Caco-2 (cell line): ENCODE results near the gene PLG. TPM values are rescaled to one million over a fixed set of nuclear protein-coding genes. Genes with fewer than 3 reads are reported as not detected.
"Not testable (repeated sequence)": the region's sequence is repeated elsewhere in the genome, so short reads cannot be mapped to it uniquely, and the experiment has no call there.

Experiments
- BruUV-seq: library from RNA; stranded (reverse); fragments of 400-500 nt; replicated peaks from 2 replicates; lab custom pipeline; 2021; lab: Mats Ljungman, UMichigan
- CTCF ChIA-PET: fragments of 300-600 bp; sonication (Branson Sonifier 250); formaldehyde crosslinking; loops from one replicate; lab custom pipeline; 2022; ENCODE audit warnings: antibody characterized with exemption; lab: Charles Lee
- POLR2A ChIA-PET: fragments of 300-600 bp; sonication (Branson Sonifier 250); formaldehyde crosslinking; loops from one replicate; lab custom pipeline; 2022; ENCODE audit warnings: antibody characterized with exemption; lab: Charles Lee
- DNase-seq, 2 experiments: peaks; one replicate each; pipeline versions ENCODE4 v3.0.0 to v3.0.0-alpha.2; 2020 to 2022
- H3K27me3 ChIP-seq: replicated peaks from 2 replicates; pipeline ENCODE4 v1.6.0; 2011; ENCODE audit warnings: low read length; ENCODE audit not compliant: control insufficient read depth, insufficient read depth
- H3K36me3 ChIP-seq: 2 replicates; pipeline ENCODE4 v1.5.1; 2011; ENCODE audit warnings: low read length; ENCODE audit not compliant: control insufficient read depth, insufficient read depth
- H3K4me1 ChIP-seq: fragments of 250-450 bp; sonication (Bioruptor Pico); 2 replicates; pipeline ENCODE4 v1.5.1; 2020; ENCODE audit warnings: mild to moderate bottlenecking
- H3K4me3 ChIP-seq: 2 replicates; pipeline ENCODE4 v1.5.1; 2011; ENCODE audit warnings: low read depth, mild to moderate bottlenecking, control low read depth, low read length
- H3K9me3 ChIP-seq: fragments of 250-450 bp; sonication (Bioruptor Pico); 2 replicates; pipeline ENCODE4 v1.5.1; 2020; ENCODE audit warnings: mild to moderate bottlenecking, moderate library complexity
- H3K27ac Mint-ChIP-seq: one replicate; pipeline ENCODE4 v1.8.0; 2022; ENCODE audit warnings: mixed read lengths; ENCODE audit not compliant: unreplicated experiment
- H3K27me3 Mint-ChIP-seq: one replicate; pipeline ENCODE4 v1.8.0; 2022; ENCODE audit warnings: mixed read lengths; ENCODE audit not compliant: insufficient read depth, unreplicated experiment
- H3K36me3 Mint-ChIP-seq: one replicate; pipeline ENCODE4 v1.8.0; 2022; ENCODE audit warnings: mild to moderate bottlenecking, mixed read lengths; ENCODE audit not compliant: insufficient read depth, unreplicated experiment
- H3K4me1 Mint-ChIP-seq: one replicate; pipeline ENCODE4 v1.8.0; 2022; ENCODE audit warnings: low read depth, mixed read lengths; ENCODE audit not compliant: unreplicated experiment
- H3K4me3 Mint-ChIP-seq: one replicate; pipeline ENCODE4 v1.8.0; 2022; ENCODE audit warnings: mild to moderate bottlenecking, moderate library complexity, mixed read lengths; ENCODE audit not compliant: unreplicated experiment
- H3K9me3 Mint-ChIP-seq: one replicate; pipeline ENCODE4 v1.8.0; 2022; ENCODE audit warnings: mixed read lengths; ENCODE audit not compliant: unreplicated experiment
- intact Hi-C: fragments of 100-400 bp; cut with micrococcal nuclease; formaldehyde crosslinking; loops from one replicate; pipeline ENCODE4 v1.10.0; 2022; ENCODE audit not compliant: unreplicated experiment
- total RNA-seq: library from RNA; stranded (reverse); gene quantifications from 2 replicates; pipeline ENCODE4 v1.2.3, GENCODE V29; 2022
- TF ChIP-seq, protein P1 (sequence below), 2 experiments: fragments of 200-600 bp in 1 of 2; IDR thresholded peaks; 1 replicate in 1 of 2; 2 replicates in 1 of 2; pipeline versions ENCODE4 v1.5.1 to v1.8.0; 2011 to 2022; ENCODE audit warnings: antibody characterized with exemption in 1 of 2, control low read depth in 1 of 2, inconsistent platforms in 1 of 2, low read depth in 1 of 2, low read length in 1 of 2, mild to moderate bottlenecking in 1 of 2, moderate library complexity in 1 of 2; ENCODE audit not compliant: insufficient read depth in 1 of 2, severe bottlenecking in 1 of 2, unreplicated experiment in 1 of 2

Gene PLG
- total RNA-seq, 1 experiment from 2014 or later = not detected

- no peaks in the 10 kb centered on the region for H3K27me3 Mint-ChIP-seq
- POLR2A ChIA-PET = no interaction called here
- H3K4me1 Mint-ChIP-seq = no peaks in the 10 kb centered on the region
These were observed 97.9 kb downstream of the PLG start for GRCh38 chr6:160799801-160800506.

GRCh38 chr6:160801418-160801817, 99.4 kb downstream of the PLG start:
- Mint-ChIP-seq H3K36me3 (no peaks in the 10 kb centered on the region), H3K27me3 (no peaks in the 10 kb centered on the region), H3K4me3 (no peak overlapping the region), H3K9me3 (no peaks in the 10 kb centered on the region), H3K27ac (no peak overlapping the region), H3K4me1 (no peaks in the 10 kb centered on the region)
- TF ChIP-seq, protein P1, sequence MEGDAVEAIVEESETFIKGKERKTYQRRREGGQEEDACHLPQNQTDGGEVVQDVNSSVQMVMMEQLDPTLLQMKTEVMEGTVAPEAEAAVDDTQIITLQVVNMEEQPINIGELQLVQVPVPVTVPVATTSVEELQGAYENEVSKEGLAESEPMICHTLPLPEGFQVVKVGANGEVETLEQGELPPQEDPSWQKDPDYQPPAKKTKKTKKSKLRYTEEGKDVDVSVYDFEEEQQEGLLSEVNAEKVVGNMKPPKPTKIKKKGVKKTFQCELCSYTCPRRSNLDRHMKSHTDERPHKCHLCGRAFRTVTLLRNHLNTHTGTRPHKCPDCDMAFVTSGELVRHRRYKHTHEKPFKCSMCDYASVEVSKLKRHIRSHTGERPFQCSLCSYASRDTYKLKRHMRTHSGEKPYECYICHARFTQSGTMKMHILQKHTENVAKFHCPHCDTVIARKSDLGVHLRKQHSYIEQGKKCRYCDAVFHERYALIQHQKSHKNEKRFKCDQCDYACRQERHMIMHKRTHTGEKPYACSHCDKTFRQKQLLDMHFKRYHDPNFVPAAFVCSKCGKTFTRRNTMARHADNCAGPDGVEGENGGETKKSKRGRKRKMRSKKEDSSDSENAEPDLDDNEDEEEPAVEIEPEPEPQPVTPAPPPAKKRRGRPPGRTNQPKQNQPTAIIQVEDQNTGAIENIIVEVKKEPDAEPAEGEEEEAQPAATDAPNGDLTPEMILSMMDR (IDR thresholded peaks at IDR 0.05; ENCODE audit: insufficient read depth in 1 of 2, low read depth in 1 of 2, low read length in 1 of 2, severe bottlenecking in 1 of 2, unreplicated experiment in 1 of 2) = no peak
- intact Hi-C loops = no loop called here
- BruUV-seq = no TSS peak
- no peak overlapping the region for H3K4me3 ChIP-seq
- no peaks in the 10 kb centered on the region for H3K4me1 ChIP-seq
- H3K27me3 ChIP-seq = no peaks in the 10 kb centered on the region
- H3K9me3 ChIP-seq = no peaks in the 10 kb centered on the region
- CTCF ChIA-PET = no interaction called here
- H3K36me3 ChIP-seq = no peaks in the 10 kb centered on the region
- POLR2A ChIA-PET = no interaction called here
- DNase-seq = no peak

More at GRCh38 chr6:160799801-160800506, 97.9 kb downstream of the PLG start:
- H3K9me3 ChIP-seq = no peaks in the 10 kb centered on the region
- no peaks in the 10 kb centered on the region for H3K36me3 Mint-ChIP-seq
- no peaks in the 10 kb centered on the region for H3K27me3 ChIP-seq
- TF ChIP-seq, protein P1 (IDR thresholded peaks at IDR 0.05; ENCODE audit: insufficient read depth in 1 of 2, low read depth in 1 of 2, low read length in 1 of 2, severe bottlenecking in 1 of 2, unreplicated experiment in 1 of 2) = no peak
- intact Hi-C loops = no loop called here
- H3K27ac Mint-ChIP-seq = no peak overlapping the region
- BruUV-seq = no TSS peak
- H3K4me3 Mint-ChIP-seq = no peak overlapping the region
- no peaks in the 10 kb centered on the region for H3K9me3 Mint-ChIP-seq
- CTCF ChIA-PET = no interaction called here
- H3K4me1 ChIP-seq = no peaks in the 10 kb centered on the region
- DNase-seq = no peak
- no peaks in the 10 kb centered on the region for H3K36me3 ChIP-seq
- no peak overlapping the region for H3K4me3 ChIP-seq

DNA sequence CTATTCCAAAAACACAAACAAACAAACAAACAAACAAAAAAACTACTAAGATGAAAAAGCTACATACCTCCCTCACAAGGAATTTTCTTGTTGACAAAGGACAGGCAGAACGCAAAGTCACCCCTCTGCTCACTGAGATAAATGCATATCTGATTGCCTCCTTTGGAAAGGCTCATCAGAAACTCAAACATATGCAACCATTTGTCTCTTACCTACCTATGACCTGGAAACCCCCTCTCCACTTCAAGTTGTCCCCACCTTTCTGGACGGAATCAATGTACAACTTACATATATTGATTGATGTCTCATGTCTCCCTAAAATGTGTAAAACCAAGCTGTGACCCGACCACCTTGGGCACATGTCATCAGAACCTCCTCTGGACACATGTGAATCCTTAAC, 100.0 kb downstream of the PLG start:
- H3K27me3 ChIP-seq, H3K4me3 ChIP-seq, H3K9me3 Mint-ChIP-seq, H3K4me3 Mint-ChIP-seq, H3K27me3 Mint-ChIP-seq, POLR2A ChIA-PET, H3K9me3 ChIP-seq, H3K27ac Mint-ChIP-seq, DNase-seq, H3K4me1 Mint-ChIP-seq, H3K36me3 Mint-ChIP-seq, BruUV-seq, intact Hi-C loops, H3K36me3 ChIP-seq, H3K4me1 ChIP-seq, CTCF ChIA-PET: not testable (repeated sequence)

Other genes starting within 250 kb of the PLG start
- not detected in 2 replicates for gene LPA, start 38.0 kb upstream of the PLG start, total RNA-seq